ENCODE measurements around the gene TRIM17. TPM values are rescaled to one million over a fixed set of nuclear protein-coding genes. Genes with fewer than 3 reads are reported as not detected.

The TRIM17 gene
- total RNA-seq, 1 donor from 2014 or later: 2.6 TPM

DNA sequence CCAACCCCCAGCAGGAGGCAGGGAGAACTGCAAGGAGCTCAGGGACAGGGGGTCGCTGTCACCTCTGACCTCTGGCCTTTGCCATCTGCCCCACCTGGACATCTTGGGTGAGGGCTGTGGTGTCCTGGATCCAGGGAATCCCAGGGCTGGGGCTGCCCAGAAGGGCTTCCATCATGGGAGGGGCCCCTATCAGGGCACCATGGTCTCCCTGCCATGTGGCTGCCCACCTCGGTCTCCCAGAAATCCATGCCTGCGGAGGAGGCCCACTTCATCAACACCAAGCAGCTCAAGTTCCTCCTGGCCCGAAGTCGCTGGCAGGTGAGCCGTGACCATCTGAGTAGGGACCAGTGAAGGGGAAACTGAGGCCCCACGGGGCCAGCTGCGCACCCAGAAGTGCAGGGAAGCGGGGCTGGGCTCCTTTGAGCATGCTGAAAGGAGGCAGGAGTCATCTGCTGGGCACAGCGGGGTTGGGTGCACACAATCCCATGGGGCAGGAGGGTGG, 46.2 kb downstream of the TRIM17 start:
- DNase-seq (no peak), ATAC-seq (no peak)
- intact Hi-C loops (cut with DNase I): no loop called here
- Histone ChIP-seq H3K36me3 (no peaks in the 10 kb centered on the region), H3K27ac (no peak overlapping the region), H3K9me3 (no peaks in the 10 kb centered on the region), H3K27me3 (no peaks in the 10 kb centered on the region), H3K4me3 (no peak overlapping the region), H3K4me1 (no peaks in the 10 kb centered on the region)
- TF ChIP-seq, protein P1, sequence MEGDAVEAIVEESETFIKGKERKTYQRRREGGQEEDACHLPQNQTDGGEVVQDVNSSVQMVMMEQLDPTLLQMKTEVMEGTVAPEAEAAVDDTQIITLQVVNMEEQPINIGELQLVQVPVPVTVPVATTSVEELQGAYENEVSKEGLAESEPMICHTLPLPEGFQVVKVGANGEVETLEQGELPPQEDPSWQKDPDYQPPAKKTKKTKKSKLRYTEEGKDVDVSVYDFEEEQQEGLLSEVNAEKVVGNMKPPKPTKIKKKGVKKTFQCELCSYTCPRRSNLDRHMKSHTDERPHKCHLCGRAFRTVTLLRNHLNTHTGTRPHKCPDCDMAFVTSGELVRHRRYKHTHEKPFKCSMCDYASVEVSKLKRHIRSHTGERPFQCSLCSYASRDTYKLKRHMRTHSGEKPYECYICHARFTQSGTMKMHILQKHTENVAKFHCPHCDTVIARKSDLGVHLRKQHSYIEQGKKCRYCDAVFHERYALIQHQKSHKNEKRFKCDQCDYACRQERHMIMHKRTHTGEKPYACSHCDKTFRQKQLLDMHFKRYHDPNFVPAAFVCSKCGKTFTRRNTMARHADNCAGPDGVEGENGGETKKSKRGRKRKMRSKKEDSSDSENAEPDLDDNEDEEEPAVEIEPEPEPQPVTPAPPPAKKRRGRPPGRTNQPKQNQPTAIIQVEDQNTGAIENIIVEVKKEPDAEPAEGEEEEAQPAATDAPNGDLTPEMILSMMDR (IDR thresholded peaks at IDR 0.05): no peak

GRCh38 chr1:228369608-228370438, 46.8 kb downstream of the TRIM17 start:
- H3K9me3 ChIP-seq: no peaks in the 10 kb centered on the region
- no peaks in the 10 kb centered on the region for H3K36me3 ChIP-seq
- no peak overlapping the region for H3K4me3 ChIP-seq
- no peak overlapping the region for H3K27ac ChIP-seq
- no peaks in the 10 kb centered on the region for H3K4me1 ChIP-seq
- DNase-seq (peak; percentile 63), ATAC-seq (no peak)
- TF ChIP-seq, protein P1 (IDR thresholded peaks at IDR 0.05): no peak
- intact Hi-C loops (cut with DNase I): no loop called here
- H3K27me3 ChIP-seq: no peaks in the 10 kb centered on the region

DNA sequence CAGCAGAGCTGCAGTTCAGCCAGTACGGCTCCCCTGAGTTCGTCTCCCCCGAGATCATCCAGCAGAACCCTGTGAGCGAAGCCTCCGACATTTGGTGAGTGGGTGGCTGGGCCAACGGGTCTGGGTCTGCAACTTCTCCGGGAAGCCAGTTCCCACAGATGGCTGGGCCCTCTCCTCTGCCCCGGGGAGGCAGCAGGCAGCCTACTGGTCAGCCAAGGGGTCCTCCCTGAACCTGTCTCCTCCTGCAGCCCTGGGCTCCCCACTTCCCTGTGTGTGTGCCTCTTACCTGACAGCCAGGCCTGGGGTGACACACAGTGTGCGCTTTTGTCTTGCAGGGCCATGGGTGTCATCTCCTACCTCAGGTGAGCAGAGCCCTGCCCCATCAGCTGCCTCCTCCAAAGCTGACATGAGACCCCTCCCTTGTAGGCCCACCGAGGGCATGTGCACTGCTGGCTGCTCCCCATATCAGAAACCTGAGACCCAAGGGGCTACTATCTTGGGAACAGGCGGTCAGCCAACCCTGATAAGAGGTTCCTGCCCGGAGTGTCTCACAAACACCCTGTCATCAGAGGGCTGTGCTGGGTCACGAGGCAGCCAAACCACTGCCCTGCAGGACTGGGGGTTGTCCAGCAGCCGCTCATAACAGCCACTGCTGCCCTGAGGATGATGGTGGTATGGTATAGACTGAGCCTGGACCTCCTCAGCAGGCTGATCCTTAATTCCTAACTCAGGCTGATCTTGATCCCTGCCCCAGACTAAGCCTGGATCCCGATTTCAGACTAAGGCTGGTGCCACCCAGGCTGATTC, 47.7 kb downstream of the TRIM17 start:
- no peaks in the 10 kb centered on the region for H3K36me3 ChIP-seq
- no peak for ATAC-seq
- H3K9me3 ChIP-seq: no peaks in the 10 kb centered on the region
- DNase-seq: peak; percentile 53
- H3K27me3 ChIP-seq: no peaks in the 10 kb centered on the region
- no peaks in the 10 kb centered on the region for H3K4me1 ChIP-seq
- TF ChIP-seq, protein P1 (IDR thresholded peaks at IDR 0.05): no peak
- no peak overlapping the region for H3K27ac ChIP-seq
- H3K4me3 ChIP-seq: no peak overlapping the region
- intact Hi-C loops (cut with DNase I): no loop called here

GRCh38 chr1:228367798-228368791, 48.6 kb downstream of the TRIM17 start:
- DNase-seq: peak; percentile 60
- ATAC-seq: no peak
- intact Hi-C loops (cut with DNase I): no loop called here
- no peak overlapping the region for H3K27ac ChIP-seq
- H3K4me1 ChIP-seq: no peaks in the 10 kb centered on the region
- H3K36me3 ChIP-seq: no peaks in the 10 kb centered on the region
- H3K9me3 ChIP-seq: no peaks in the 10 kb centered on the region
- H3K4me3 ChIP-seq: no peak overlapping the region
- H3K27me3 ChIP-seq: no peaks in the 10 kb centered on the region
- TF ChIP-seq, protein P1 (IDR thresholded peaks at IDR 0.05): no peak

All from upper lobe of right lung (tissue), 1 donor.